ENCODE results near the gene FBXO40.

The FBXO40 gene

GRCh38 chr3:121621491-121621890 lies 28.3 kb downstream of the FBXO40 start:
- no peak for DNase-seq

- no peak for DNase-seq
These were observed 31.1 kb downstream of the FBXO40 start for GRCh38 chr3:121624147-121624899.

GRCh38 chr3:121626495-121626894 lies 33.3 kb downstream of the FBXO40 start:
- no peak for DNase-seq

- DNase-seq = no peak
These were observed 34.0 kb downstream of the FBXO40 start for GRCh38 chr3:121627211-121627610.

- DNase-seq = no peak
These were observed 34.4 kb downstream of the FBXO40 start for GRCh38 chr3:121627622-121628021.

- DNase-seq = no peak
These were observed 36.4 kb downstream of the FBXO40 start for GRCh38 chr3:121629601-121630000.

- no peak for DNase-seq
These were observed 37.2 kb downstream of the FBXO40 start for GRCh38 chr3:121630355-121630754.

- no peak for DNase-seq
These were observed 44.7 kb downstream of the FBXO40 start for GRCh38 chr3:121637922-121638321.

- DNase-seq = no peak
These were observed 47.9 kb downstream of the FBXO40 start for GRCh38 chr3:121641127-121641526.

- no peak for DNase-seq
These were observed 49.6 kb downstream of the FBXO40 start for GRCh38 chr3:121642601-121643314.

- DNase-seq = no peak
These were observed 51.9 kb downstream of the FBXO40 start for GRCh38 chr3:121645054-121645453.

- DNase-seq = no peak
These were observed 55.2 kb downstream of the FBXO40 start for GRCh38 chr3:121648219-121648958.

- DNase-seq = no peak
These were observed 56.5 kb downstream of the FBXO40 start for GRCh38 chr3:121649645-121650044.

GRCh38 chr3:121651684-121652083 lies 58.5 kb downstream of the FBXO40 start:
- no peak for DNase-seq

- no peak for DNase-seq
These were observed 61.6 kb downstream of the FBXO40 start for GRCh38 chr3:121654493-121655385.

- no peak for DNase-seq
These were observed 65.7 kb downstream of the FBXO40 start for GRCh38 chr3:121658716-121659435.

- no peak for DNase-seq
These were observed 66.4 kb downstream of the FBXO40 start for GRCh38 chr3:121659586-121659985.

GRCh38 chr3:121660356-121661171 lies 67.4 kb downstream of the FBXO40 start, which contains the start of gene HCLS1:
Gene HCLS1, minus strand, starts transcription at chr3:121660903. Its CDS starts 2,556 bp downstream, at chr3:121658347.
- peak; percentile 15 for DNase-seq

GRCh38 chr3:121661376-121661775 lies 68.2 kb downstream of the FBXO40 start:
- no peak for DNase-seq

- no peak for DNase-seq
These were observed 69.6 kb downstream of the FBXO40 start for GRCh38 chr3:121662742-121663141.
